Gastroesophageal sphincter (tissue), 4 donors: ENCODE measurements around the gene TERF2IP. TPM values are rescaled to one million over a fixed set of nuclear protein-coding genes. Genes with fewer than 3 reads are reported as not detected.

Experiments used
- ATAC-seq: fragments of 150-250 bp; one replicate; pipeline ENCODE4 v1.9.1; 2016; ENCODE audit warnings: mild to moderate bottlenecking, moderate library complexity
- H3K27ac ChIP-seq, 4 donors: fragments of 200-600 bp; sonication (generic) in 3 of 4; 1 replicate in 3 of 4; 2 replicates in 1 of 4; pipeline ENCODE4 v1.5.1; 2016 to 2019
- H3K27me3 ChIP-seq: fragments of 200-600 bp; sonication (generic); one replicate; pipeline ENCODE4 v1.5.1; 2019
- H3K36me3 ChIP-seq, 2 donors: fragments of 200-600 bp; sonication (generic); one replicate each; pipeline ENCODE4 v1.5.1; 2019; ENCODE audit warnings: control low read depth in 1 of 2
- H3K4me1 ChIP-seq, 3 donors: fragments of 200-600 bp; sonication (generic); 1 replicate in 2 of 3; 2 replicates in 1 of 3; pipeline ENCODE4 v1.5.1; 2016 to 2019; ENCODE audit warnings: control low read depth in 2 of 3
- H3K4me3 ChIP-seq, 2 donors: fragments of 200-600 bp; sonication (generic); one replicate each; pipeline ENCODE4 v1.5.1; 2019; ENCODE audit warnings: mild to moderate bottlenecking in 1 of 2, moderate library complexity in 1 of 2
- H3K9me3 ChIP-seq, 3 donors: fragments of 200-600 bp; sonication (generic); one replicate each; pipeline ENCODE4 v1.5.1; 2017 to 2019; ENCODE audit warnings: control low read depth in 2 of 3
- EP300 ChIP-seq: sonication (generic); formaldehyde crosslinking; IDR thresholded peaks from one replicate; pipeline ENCODE4 v1.6.1; 2017; ENCODE audit warnings: antibody characterized with exemption, mild to moderate bottlenecking
- POLR2A ChIP-seq, 2 donors: fragments of 450-650 bp; IDR thresholded peaks; one replicate each; pipeline ENCODE4 v1.6.1; 2017; ENCODE audit warnings: antibody characterized with exemption in 2 of 2, mild to moderate bottlenecking in 2 of 2, moderate library complexity in 1 of 2
- POLR2AphosphoS5 ChIP-seq: sonication (generic); formaldehyde crosslinking; IDR thresholded peaks from one replicate; pipeline ENCODE4 v1.6.1; 2017; ENCODE audit warnings: antibody characterized with exemption
- WGBS, 2 donors: methylation state at CpG; one replicate each; pipeline ENCODE4 v1.1.5; 2018; ENCODE audit warnings: low coverage in 1 of 2; 5-methylcytosine and 5-hydroxymethylcytosine counted together
- total RNA-seq, 4 donors: library from RNA; depleted of rRNA; stranded (reverse); fragments of >200 nt; gene quantifications; one replicate each; pipeline ENCODE4 v1.1.0, GENCODE V29; 2016
- TF ChIP-seq, protein P1 (sequence below), 4 experiments: fragments of 200-600 bp in 2 of 4; fragments of 450-650 bp in 2 of 4; sonication (generic) in 1 of 4; IDR thresholded peaks; one replicate each; pipeline ENCODE4 v1.5.1; 2017 to 2019; ENCODE audit warnings: antibody characterized with exemption in 4 of 4, mild to moderate bottlenecking in 2 of 4, moderate library complexity in 2 of 4

The TERF2IP gene
- total RNA-seq, 4 donors from 2014 or later, result 64.3 to 82.2 (median 71.4) TPM

DNA sequence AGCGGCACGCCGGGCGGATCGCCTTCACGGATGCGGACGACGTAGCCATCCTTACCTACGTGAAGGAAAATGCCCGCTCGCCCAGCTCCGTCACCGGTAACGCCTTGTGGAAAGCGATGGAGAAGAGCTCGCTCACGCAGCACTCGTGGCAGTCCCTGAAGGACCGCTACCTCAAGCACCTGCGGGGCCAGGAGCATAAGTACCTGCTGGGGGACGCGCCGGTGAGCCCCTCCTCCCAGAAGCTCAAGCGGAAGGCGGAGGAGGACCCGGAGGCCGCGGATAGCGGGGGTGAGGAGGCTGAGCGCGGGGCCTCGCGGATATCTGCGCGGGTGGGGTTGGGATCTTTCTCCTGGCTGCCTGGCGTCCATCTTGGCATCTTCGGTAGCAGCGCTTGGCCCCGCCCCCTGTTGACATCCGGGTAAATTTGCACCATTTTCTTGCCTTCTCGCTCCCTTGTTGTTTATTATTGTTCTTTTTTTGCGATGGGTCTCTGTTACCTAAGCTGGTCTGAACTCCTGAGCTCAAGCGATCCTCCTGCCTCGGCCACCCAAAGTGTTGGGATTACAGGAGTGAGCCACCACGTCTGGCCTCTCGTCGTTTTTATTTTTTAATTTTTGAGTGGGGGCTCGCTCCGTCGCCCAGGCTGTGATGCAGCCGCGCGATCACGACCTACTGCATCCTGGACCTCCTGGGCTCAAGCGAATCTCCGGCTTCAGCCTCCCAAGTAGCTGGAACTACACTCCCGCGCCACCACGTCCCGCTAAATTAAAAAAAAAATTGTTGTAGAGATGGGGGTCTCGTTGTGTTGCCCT lies 898 bp downstream of the TERF2IP start:
- 0% methylated on average over 8 to 9 of the region's 62 CpGs for WGBS, 2 donors
- Histone ChIP-seq H3K4me1 (peaks cover 0 to 74% (median 33%) of the 10 kb centered on the region in 3 donors), H3K4me3 (peak overlapping the region; percentile 93 to 96), H3K27me3 (no peaks in the 10 kb centered on the region), H3K36me3 (peaks cover 0 to 25% of the 10 kb centered on the region in 2 donors), H3K27ac (peak overlapping the region; percentile 91 to 99 (median 96)), H3K9me3 (no peaks in the 10 kb centered on the region)
- ATAC-seq, result peak; percentile 51
- TF ChIP-seq, protein P1, sequence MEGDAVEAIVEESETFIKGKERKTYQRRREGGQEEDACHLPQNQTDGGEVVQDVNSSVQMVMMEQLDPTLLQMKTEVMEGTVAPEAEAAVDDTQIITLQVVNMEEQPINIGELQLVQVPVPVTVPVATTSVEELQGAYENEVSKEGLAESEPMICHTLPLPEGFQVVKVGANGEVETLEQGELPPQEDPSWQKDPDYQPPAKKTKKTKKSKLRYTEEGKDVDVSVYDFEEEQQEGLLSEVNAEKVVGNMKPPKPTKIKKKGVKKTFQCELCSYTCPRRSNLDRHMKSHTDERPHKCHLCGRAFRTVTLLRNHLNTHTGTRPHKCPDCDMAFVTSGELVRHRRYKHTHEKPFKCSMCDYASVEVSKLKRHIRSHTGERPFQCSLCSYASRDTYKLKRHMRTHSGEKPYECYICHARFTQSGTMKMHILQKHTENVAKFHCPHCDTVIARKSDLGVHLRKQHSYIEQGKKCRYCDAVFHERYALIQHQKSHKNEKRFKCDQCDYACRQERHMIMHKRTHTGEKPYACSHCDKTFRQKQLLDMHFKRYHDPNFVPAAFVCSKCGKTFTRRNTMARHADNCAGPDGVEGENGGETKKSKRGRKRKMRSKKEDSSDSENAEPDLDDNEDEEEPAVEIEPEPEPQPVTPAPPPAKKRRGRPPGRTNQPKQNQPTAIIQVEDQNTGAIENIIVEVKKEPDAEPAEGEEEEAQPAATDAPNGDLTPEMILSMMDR (IDR thresholded peaks at IDR 0.05), result no peak
- TF ChIP-seq POLR2AphosphoS5 (peak; percentile 23), POLR2A (IDR thresholded peaks at IDR 0.05) (no peak)

DNA sequence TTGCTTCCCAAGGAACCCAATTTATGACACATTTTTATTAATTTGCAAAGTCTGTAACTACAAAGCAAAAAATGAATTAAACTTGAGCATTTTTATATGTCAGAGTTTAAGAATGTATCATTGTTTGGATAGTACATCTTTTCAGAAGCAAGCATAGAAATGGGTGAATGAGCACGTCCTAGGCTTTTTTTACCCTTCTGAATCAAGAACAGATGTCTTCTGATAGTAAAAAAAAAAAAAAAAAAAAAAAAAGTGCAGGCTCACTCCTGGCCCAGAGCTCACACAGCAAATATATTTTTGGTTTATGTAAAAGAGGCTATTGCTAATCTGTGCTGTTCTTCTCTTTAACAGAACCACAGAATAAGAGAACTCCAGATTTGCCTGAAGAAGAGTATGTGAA lies 6.3 kb downstream of the TERF2IP start:
- Histone ChIP-seq H3K36me3 (peaks cover 13 to 49% of the 10 kb centered on the region in 2 donors), H3K9me3 (no peaks in the 10 kb centered on the region), H3K27ac (no peak overlapping the region), H3K27me3 (no peaks in the 10 kb centered on the region), H3K4me3 (no peak overlapping the region), H3K4me1 (peaks cover 0 to 44% (median 21%) of the 10 kb centered on the region in 3 donors)
- TF ChIP-seq POLR2A (IDR thresholded peaks at IDR 0.05), result no peak
- TF ChIP-seq, protein P1 (IDR thresholded peaks at IDR 0.05), result no peak
- TF ChIP-seq POLR2AphosphoS5, result no peak
- TF ChIP-seq EP300, result no peak
- no peak for ATAC-seq
- WGBS, 2 donors, result 17% methylated on average over 1 of the region's 1 CpG; no CpG with 5 or more reads in 1 of the 2 donors

DNA sequence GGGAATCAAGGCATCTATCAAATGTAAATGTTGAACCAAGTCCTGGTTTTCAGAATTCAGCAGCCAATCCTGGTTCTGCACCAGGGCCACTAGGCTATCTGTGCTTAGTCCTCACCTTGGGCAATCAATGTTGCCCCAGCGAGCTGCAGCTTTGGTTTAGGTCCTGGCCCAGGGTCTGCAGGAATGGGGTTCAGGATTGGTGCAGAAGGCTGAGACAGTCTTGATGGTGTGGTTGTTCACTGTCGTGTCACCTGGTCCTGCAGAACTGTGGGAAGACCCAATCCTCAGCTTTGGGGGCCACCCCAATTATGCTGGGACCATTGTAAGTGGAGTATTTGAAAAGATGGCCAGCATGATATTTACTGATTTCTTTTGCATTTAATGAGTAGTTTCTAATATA lies 10.6 kb downstream of the TERF2IP start:
- H3K27ac ChIP-seq, result no peak overlapping the region
- ATAC-seq, result no peak
- no peak overlapping the region for H3K4me3 ChIP-seq
- peaks cover 0 to 11% (median 4%) of the 10 kb centered on the region in 3 donors for H3K4me1 ChIP-seq
- H3K9me3 ChIP-seq, result no peaks in the 10 kb centered on the region
- 90% methylated on average over 1 of the region's 2 CpGs; no CpG with 5 or more reads in 1 of the 2 donors for WGBS, 2 donors
- H3K36me3 ChIP-seq, result peaks cover 13 to 77% of the 10 kb centered on the region in 2 donors
- no peak for TF ChIP-seq POLR2AphosphoS5
- TF ChIP-seq, protein P1 (IDR thresholded peaks at IDR 0.05), result no peak
- no peak for TF ChIP-seq EP300
- TF ChIP-seq POLR2A (IDR thresholded peaks at IDR 0.05), result no peak
- H3K27me3 ChIP-seq, result no peaks in the 10 kb centered on the region

DNA sequence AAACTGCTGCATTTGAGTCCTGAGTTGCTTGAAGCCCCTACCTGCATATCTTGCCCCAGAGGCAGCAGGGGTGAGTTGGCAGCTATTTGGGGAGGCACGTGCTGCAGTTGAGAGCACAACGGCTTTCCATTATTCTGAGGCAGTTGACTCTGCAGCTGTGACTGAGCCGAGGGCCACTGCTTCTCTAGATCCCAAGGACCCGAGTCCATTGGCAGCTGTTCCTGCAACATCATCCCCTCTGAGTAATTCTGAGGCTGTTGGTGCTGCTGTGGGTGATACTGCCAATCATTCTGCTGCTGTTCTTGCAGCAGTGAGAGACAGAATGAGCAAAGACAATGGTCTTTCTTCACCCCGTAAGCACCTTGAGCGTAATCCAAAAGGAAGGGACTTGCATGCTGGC lies 12.7 kb downstream of the TERF2IP start:
- H3K4me1 ChIP-seq, result peaks cover 0 to 3% (median 0%) of the 10 kb centered on the region in 3 donors
- H3K9me3 ChIP-seq, result no peaks in the 10 kb centered on the region
- no peak overlapping the region for H3K27ac ChIP-seq
- no peak overlapping the region for H3K4me3 ChIP-seq
- WGBS, 2 donors, result 92% methylated on average over 2 of the region's 6 CpGs; no CpG with 5 or more reads in 1 of the 2 donors
- TF ChIP-seq, protein P1 (IDR thresholded peaks at IDR 0.05), result no peak
- TF ChIP-seq POLR2A (IDR thresholded peaks at IDR 0.05) (no peak), EP300 (no peak), POLR2AphosphoS5 (no peak)
- H3K27me3 ChIP-seq, result no peaks in the 10 kb centered on the region
- peaks cover 13 to 64% of the 10 kb centered on the region in 2 donors for H3K36me3 ChIP-seq
- no peak for ATAC-seq
